ENCODE results near the gene GNAI1.
"Not testable (repeated sequence)": the region's sequence is repeated elsewhere in the genome, so short reads cannot be mapped to it uniquely, and the experiment has no call there.

Gene GNAI1

GRCh38 chr7:80155374-80155773 lies 20.7 kb downstream of the GNAI1 start:
- H3K4me3 ChIP-seq (ENCODE audit: low read length) = no peak overlapping the region
- DNase-seq (ENCODE audit: low read depth) = no peak
- TF ChIP-seq CTCF (conservative IDR thresholded peaks at IDR 0.05; ENCODE audit: low read depth, low read length) = no peak

GRCh38 chr7:80157770-80158169 lies 23.1 kb downstream of the GNAI1 start:
- not testable (repeated sequence) for H3K4me3 ChIP-seq (ENCODE audit: low read length); DNase-seq (ENCODE audit: low read depth)

GRCh38 chr7:80159802-80160201 lies 25.2 kb downstream of the GNAI1 start:
- TF ChIP-seq CTCF (conservative IDR thresholded peaks at IDR 0.05; ENCODE audit: low read depth, low read length) = no peak
- no peak overlapping the region for H3K4me3 ChIP-seq (ENCODE audit: low read length)
- no peak for DNase-seq (ENCODE audit: low read depth)

GRCh38 chr7:80161466-80161865 lies 26.8 kb downstream of the GNAI1 start:
- no peak for TF ChIP-seq CTCF (conservative IDR thresholded peaks at IDR 0.05; ENCODE audit: low read depth, low read length)
- DNase-seq (ENCODE audit: low read depth) = no peak
- no peak overlapping the region for H3K4me3 ChIP-seq (ENCODE audit: low read length)

GRCh38 chr7:80165177-80165576 lies 30.5 kb downstream of the GNAI1 start:
- DNase-seq (ENCODE audit: low read depth) = no peak
- no peak overlapping the region for H3K4me3 ChIP-seq (ENCODE audit: low read length)
- no peak for TF ChIP-seq CTCF (conservative IDR thresholded peaks at IDR 0.05; ENCODE audit: low read depth, low read length)

GRCh38 chr7:80170445-80170844 lies 35.8 kb downstream of the GNAI1 start:
- no peak for DNase-seq (ENCODE audit: low read depth)
- H3K4me3 ChIP-seq (ENCODE audit: low read length) = no peak overlapping the region
- TF ChIP-seq CTCF (conservative IDR thresholded peaks at IDR 0.05; ENCODE audit: low read depth, low read length) = no peak

- TF ChIP-seq CTCF (conservative IDR thresholded peaks at IDR 0.05; ENCODE audit: low read depth, low read length) = no peak
These were observed 37.8 kb downstream of the GNAI1 start for GRCh38 chr7:80172387-80172786.

GRCh38 chr7:80175744-80176143 lies 41.1 kb downstream of the GNAI1 start:
- TF ChIP-seq CTCF (conservative IDR thresholded peaks at IDR 0.05; ENCODE audit: low read depth, low read length) = no peak
- H3K4me3 ChIP-seq (ENCODE audit: low read length) = no peak overlapping the region
- DNase-seq (ENCODE audit: low read depth) = no peak

More at GRCh38 chr7:80172387-80172786, 37.8 kb downstream of the GNAI1 start:
- H3K4me3 ChIP-seq (ENCODE audit: low read length) = no peak overlapping the region
- DNase-seq (ENCODE audit: low read depth) = no peak
